GM19023 (cell line): ENCODE measurements around the gene SLC1A4.
"Not testable (repeated sequence)": the region's sequence is repeated elsewhere in the genome, so short reads cannot be mapped to it uniquely, and the experiment has no call there.

Experiments
- ATAC-seq: cut with Tn5 transposase; IDR thresholded peaks from one replicate; pipeline ENCODE4 v1.9.1; 2021; ENCODE audit warnings: mild to moderate bottlenecking, moderate library complexity; ENCODE audit not compliant: unreplicated experiment

Gene SLC1A4

DNA sequence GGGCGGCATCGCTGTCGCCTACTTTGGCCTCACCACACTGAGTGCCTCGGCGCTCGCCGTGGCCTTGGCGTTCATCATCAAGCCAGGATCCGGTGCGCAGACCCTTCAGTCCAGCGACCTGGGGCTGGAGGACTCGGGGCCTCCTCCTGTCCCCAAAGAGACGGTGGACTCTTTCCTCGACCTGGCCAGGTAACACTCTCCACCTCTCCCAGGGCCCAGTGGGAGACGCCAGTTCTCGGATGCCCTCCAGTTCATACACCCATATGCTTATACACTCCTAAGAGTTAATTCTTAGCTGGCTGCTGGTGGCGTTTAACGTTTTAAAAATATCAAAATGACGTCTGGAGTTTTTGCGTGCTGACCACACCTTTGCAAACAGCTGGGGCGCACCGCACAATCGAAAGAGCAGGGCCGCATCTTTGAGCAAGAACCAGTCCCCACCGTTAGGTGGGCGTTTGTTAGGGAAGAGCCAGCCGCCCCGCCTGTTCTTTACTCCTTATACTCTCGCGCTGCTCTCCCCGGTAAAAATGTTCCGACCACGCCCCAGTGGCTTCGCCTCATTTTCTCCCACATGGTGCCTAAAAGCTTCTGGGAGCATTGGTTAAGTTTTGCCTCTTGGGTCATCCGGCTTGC is 899 bp downstream of the SLC1A4 start:
- no peak for ATAC-seq

DNA sequence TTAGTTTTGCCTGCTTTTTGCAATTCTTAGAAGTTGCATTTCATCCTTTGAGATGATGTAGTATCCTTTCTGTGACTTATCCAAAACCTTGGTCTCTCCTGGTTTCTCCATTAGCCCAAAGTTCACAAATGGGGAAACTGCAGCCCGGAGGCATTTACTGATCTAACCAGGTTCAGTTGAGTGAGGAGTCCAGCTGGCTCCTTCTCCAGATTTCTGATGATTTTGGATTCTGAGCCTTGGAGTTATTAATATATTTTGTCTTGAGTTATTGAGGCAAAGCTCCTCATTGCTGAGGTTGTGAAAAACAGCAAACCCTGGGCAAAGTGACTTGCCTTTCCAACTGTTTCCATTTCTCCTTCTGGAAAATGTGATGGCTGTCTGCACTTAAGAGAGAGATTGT is 1.7 kb downstream of the SLC1A4 start:
- ATAC-seq = no peak

DNA sequence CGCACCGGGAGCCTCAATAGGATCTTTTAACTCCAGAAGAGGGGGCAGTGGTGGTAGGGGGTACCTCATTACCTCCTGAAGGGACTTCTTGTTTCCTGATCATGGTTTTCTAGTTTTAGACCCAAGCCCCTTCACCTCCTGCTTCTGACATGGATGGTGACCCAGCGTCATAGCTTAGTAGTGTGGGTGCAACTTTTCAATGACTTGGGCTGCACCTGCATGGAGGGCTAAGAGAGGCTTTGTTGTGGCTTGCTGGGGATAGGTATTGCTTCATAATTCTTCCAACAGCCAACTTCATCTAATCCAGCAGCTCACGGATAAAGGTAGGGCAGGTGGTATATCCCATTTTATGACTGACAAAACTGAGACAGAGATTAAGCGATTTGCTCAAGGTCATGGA is 3.0 kb downstream of the SLC1A4 start:
- no peak for ATAC-seq

DNA sequence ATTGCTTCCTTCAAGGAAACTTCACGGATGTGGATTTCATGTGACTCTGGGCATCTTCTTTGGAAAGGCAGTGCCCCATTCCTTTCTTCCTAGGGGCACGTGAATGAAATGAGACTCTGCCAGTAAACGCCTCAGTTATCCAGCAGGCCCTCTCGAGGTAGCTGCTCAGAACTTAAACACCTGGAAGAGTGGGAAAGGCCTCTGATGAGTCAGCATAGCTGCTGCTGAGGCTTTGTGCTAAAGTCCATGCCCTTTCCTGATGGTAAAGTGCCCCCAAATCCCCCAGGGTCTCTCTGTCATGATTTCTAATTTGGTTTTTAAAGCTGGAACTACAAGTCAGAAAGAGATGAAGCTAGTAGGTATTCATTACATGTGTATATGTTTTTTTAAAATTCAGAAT is 3.8 kb downstream of the SLC1A4 start:
- ATAC-seq = no peak

DNA sequence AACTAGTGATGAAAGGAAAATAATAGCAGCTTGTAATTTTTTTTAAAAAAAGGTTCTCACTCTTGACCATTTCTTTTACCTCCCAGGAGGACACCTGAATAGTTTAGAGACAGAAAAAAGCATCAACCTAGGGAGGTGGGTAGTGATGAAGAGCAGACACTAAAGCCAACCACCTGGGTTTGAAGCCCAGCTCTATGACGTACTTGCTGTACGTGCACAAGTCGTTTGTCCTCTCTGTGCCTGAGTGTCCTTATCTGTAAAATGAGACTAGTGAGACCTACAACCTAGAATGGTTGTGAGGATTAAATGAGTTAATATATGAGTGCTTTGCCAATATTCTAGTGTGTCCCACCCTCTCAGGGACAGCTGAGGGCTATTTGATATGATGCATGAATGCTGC is 5.8 kb downstream of the SLC1A4 start:
- ATAC-seq = no peak

DNA sequence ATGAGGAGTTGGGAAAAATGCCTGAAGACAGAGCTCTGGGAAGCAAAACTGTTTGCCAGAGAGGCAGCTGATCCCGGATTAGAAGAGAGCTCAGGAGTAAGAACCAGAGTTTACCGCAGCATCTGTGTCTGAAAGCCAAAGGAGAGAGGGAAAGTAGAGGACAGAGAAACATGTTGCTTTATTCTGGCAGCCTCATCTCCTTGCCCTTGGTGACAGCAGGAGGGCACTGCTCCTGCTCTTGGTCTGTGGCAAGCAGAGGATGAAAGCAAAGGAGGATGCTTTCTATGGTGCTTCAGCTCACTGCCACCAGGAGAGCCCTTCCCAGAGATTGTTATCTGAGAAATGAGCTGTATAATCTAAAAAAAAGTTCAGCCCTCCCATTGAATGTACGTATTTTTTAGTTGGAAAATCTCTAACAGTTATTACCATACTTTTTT is 7.7 kb downstream of the SLC1A4 start:
- ATAC-seq = no peak

DNA sequence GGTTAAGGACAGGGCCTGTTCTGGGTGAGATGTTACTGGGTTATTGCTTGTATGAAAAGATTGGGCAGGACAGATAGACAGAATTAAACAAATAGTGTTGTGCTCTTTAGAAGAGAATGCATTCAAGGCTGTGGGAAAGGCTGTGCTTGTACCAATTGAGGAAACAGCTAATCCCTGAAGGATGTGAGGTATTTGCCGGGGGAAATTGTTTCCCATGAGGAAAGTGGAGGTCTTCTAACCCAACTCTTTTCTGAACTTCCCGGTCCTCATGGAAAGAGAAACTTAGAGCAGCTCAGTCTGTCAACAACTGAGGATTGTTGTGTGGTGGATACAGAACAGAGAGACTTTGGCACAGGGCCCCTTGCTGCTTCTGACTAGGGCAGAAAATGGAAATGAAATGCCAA is 9.5 kb downstream of the SLC1A4 start:
- no peak for ATAC-seq

DNA sequence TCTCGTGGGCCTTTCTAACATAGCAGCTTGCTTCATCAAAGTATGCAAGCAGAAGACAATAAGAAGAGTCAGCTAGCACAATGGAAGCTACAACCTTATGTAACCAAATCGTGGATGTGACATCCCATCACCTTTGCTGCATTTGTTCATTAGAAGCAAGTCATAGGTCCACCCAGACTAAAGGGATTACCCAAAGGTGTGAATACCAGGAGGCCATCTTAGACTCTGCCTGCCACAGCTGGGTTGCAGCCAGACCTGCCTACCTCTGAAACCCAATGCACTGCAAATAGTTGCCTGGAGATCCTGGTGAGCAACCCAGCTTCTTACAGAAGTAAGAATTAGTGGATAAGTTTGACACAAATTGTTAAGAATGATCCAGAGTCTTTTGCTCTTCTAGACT is 10.6 kb downstream of the SLC1A4 start:
- no peak for ATAC-seq

DNA sequence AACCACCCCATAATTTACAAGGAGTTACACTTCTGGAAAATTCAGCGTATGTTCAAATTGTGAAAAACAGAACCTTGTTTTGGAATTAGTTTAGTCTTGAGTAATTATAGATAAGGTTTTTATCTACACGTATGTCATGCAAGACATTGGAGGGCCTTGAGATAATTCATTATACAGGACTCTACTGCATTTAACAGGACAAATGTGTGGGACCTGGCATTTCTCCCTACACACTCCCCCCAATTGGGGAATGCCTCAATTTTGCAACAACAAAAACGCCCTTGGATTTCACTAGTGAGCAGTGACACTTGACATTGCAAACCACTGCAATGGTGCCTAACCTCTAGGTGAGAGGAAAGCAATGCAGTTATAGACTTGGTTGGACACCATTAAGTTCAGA is 11.4 kb downstream of the SLC1A4 start:
- no peak for ATAC-seq

DNA sequence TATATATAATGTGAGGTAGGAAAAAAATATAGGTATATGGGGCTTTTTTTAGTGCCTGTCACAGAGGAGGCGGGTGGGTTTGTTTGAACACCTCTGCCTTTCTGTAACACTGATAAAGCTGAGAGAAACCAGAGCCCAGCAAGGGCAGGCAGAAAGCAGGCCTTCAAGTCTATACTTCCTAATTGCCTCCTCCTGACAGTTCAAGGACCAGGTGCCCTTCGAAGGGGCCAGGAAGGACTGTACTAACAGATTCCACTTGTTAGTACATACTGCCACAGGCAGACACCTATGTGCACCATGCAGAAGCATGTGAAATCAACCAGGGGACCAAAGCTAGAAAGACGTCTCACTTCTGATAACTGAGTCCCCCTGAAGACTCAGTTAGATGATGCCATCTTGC is 13.8 kb downstream of the SLC1A4 start:
- ATAC-seq = no peak

DNA sequence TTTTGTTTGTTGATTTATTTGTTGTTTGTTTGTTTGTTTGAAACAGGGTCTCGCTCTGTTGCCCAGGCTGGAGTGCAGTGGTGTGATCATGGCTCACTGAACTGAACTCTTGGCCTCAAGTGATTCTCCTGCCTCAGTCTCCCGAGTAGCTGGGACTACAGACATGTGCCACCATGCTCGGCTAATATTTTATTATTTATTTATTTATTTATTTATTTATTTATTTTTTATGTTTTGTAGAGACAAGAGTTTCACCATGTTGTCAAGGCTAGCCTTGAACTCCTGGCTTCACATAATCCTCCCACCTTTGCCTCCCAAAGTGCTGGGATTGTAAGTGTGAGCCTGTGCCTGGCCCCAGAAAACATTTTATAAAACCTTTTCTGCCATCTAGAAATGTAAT is 15.0 kb downstream of the SLC1A4 start:
- ATAC-seq = not testable (repeated sequence)

DNA sequence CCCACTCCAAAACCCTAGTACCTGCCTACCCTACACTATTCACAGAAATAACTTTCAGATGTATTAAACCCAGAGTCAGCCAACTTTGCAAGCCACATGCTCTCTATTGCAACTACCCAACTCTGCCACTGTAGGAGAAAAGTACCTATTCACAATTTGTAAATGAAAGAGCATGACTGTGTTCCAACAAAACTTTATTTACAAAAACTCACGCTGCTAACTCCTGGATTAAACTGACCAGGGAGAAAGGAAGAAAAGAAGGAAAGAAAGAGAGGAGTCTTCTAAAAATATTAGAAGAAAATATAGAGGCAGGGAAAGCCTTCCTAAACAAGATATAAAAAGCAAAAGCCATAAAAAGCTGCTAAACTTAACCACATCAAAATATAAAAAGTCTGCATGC is 24.6 kb downstream of the SLC1A4 start:
- ATAC-seq = no peak

DNA sequence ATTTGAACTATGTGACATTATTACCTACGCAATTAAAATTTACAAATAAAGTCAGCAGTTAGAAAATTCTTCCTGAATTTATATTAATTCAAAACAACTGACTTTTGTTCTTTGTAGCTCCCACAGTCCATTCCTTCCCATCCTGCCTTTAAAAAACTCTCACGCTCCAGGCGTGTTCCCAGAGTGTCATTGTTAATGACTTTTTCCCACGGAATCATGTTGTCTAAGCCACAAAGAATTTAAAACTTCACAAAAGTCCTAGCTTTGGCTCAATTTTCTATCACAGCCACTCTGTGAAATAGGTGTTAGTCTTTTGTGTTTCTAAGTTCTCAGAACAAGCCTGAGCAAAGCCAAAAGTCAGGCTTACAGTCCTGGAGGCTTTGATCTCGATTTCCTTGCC is 26.5 kb downstream of the SLC1A4 start:
- ATAC-seq = no peak

DNA sequence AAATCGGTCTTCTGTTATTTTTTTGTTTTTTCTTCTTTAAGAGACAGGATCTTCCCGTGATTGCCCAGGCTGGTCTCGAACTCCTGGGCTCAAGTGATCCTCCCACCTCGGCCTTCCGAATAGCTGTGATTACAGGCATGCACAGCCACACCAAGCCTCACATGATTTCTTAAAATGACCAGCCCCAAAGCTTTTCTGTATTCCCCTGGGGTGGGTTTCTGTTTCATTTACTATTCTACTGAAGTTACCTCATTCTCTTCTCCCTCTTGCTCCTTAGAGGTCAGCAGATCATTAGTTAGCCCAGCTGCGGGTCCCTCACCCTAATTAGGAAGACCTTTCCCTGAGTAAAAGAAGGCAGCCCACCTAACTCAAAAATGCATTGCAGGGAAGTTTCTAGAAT is 27.6 kb downstream of the SLC1A4 start:
- no peak for ATAC-seq

DNA sequence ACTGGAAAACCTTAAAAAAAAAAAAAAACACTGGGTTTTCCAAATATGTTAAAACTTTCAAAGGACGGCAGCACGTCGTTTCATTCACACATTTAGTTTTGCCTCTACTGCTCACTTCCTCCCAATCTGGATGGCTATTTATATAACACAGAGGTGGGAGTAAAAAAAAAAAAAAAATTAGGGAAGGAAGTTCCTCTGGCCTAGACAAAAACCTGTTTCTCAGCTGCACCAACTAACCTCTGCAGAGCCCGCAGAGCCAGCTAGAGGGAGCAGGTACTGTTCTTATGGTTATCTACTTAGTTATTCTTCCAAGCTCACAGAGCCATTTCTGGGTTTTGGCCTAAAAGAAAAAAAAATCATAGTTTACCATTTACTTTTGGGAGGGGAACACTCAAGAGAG is 28.1 kb downstream of the SLC1A4 start:
- ATAC-seq = no peak

DNA sequence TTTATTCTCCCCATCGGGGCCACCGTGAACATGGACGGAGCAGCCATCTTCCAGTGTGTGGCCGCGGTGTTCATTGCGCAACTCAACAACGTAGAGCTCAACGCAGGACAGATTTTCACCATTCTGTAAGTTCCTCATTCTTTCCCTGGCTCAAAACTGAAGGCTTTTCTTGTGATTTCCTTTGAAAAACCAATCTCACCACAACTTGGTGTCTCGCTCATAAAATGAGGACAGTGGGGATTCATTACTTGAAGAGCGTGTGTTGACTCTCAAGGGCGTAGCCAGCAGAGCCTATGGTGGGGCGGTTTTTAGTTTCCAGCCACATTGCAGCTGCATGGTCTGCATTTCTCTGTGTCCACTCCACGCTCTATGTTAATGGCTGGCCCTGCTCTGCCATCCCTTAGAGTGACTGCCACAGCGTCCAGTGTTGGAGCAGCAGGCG is 29.0 kb downstream of the SLC1A4 start:
- no peak for ATAC-seq

DNA sequence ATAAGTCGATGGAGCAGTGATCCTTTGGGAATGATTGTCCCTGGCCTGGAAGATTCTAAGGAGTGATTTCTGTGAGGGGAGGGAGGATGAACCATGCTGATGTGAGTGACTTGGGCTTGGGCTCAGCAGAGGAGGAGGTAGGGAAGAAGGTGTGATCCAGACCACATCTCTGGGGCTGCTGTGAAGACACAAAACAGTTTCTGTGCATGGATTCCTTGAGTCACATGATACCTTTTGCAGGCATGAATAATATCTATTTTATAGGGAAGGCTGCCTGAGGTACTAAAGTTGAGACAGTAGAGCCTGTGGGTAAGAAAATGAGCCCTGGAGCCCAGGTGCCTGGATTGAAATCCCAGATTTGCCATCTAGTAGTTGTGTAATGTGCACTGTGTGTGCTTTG is 29.8 kb downstream of the SLC1A4 start:
- ATAC-seq = no peak

DNA sequence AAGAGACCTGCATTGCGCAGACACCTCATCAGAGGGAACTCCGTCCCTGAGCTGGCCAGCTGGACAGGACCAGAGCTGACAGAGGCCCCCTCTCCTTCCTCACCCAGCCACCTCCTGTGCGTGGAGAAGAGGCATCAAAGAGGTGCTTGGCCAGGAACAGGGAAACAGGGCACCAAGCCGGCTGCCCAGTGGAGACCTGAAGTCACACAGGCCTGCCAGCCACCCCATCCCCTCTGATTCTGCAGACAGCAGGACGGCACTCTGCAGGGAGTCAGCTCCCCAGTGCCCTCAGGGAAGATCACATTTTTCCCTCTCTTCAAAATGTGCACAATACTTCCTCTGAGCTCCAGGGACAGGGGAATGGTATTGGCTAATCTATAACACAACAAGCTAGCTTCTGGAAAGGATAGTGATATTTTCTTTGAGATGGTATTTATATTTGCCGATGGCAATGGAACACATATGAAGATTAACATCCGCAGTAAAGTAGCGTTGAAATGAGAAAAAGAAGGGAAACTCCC is 30.5 kb downstream of the SLC1A4 start:
- ATAC-seq = no peak

DNA sequence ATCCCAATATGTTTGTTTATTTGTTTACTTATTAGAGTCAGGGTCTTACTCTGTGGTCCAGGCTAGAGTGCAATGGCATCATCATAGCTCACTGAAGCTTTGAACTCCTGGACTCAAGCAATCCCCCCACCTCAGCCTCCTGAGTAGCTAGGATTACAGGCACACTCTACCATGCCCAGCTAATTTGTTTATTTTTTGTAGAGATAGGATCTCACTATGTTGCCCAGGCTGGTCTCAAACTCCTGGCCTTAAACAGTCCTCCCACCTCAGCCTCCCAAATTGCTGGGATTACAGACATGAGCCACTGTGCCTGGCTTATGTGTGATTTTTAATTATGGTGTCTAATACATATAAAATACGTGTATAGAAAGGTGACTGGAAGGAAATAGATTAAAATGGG is 31.1 kb downstream of the SLC1A4 start:
- ATAC-seq = not testable (repeated sequence)

DNA sequence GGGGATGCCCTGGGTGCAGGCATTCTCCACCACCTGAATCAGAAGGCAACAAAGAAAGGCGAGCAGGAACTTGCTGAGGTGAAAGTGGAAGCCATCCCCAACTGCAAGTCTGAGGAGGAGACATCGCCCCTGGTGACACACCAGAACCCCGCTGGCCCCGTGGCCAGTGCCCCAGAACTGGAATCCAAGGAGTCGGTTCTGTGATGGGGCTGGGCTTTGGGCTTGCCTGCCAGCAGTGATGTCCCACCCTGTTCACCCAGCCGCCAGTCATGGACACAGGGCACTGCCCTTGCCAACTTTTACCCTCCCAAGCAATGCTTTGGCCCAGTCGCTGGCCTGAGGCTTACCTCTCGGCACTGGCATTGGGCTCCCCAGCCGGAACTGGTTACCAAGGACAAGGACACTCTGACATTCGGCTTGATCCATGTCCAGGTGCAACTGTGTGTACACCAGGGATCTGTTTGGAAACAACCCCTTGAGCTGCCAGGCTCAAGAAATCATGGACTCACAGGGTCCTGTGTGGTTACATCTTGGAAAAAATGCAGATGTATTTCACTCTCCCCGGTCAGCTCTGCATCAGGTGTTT is 31.8 kb downstream of the SLC1A4 start:
- no peak for ATAC-seq

DNA sequence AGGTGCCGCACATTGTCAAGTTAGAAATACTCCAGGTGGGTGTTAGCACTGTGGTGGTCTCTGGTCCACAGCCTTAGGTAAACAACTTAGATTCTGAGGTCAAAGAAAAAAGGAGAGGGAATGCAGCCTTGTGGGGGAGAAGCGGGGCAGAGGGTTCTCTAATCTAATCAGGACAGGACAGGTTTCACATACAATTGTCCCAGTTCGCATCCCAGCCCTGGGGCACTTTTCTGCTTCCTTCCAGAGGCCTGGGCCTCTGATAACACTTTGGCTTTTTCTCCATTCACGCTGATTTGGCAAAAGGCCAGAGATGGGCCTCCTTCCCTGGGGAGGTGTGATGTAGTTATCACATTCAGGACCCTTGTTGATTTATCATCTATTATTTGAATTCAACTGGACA is 32.5 kb downstream of the SLC1A4 start:
- ATAC-seq = no peak

DNA sequence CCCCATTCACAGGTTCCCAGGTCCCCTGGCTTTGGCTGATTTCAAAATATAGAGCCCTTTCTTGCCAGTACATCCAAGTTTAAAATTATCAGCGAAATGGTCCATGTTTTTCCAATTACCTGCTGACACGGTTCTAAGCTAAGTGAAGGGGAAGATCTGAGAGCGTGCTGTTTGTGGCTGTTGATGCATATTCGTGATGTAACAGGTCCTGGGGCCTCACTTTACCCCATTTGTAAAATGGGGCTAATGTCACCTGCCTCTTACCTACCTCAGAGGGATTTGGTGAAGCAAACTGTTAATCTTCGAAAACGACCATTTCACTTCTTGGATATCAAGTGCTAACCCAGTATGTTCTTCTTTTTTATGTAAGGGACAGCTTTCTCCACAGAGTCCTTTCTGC is 33.0 kb downstream of the SLC1A4 start:
- no peak for ATAC-seq

DNA sequence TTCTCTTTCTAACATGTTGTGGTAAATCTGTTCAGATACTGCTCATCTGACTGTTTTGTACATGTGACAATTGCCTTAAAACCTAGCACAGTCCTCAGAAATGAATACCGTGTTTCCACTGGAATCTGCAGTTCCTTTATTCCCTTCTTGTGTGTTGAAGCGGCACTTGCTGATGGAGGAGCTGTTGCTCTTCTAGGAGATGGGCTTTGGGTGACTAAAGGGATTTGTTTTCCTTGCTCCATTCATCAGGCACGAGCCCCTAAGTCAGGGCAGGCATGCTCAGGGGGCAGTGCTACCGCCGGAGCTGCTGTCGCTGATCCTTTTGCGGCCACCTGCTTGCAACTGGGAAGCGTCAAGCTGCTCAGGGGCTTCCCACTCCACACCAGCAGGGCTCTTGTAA is 34.5 kb downstream of the SLC1A4 start:
- no peak for ATAC-seq
